HEK293T (cell line): ENCODE data around the gene NDUFV2.
"Not testable (repeated sequence)": the region's sequence is repeated elsewhere in the genome, so short reads cannot be mapped to it uniquely, and the experiment has no call there.

Experiments used
- CTCF ChIA-PET: fragments of 350-600 bp; formaldehyde crosslinking; extraction: SDS; loops from one replicate; lab custom pipeline; 2021; ENCODE audit warnings: antibody characterized with exemption, inconsistent platforms; lab: Yijun Ruan, JAX
- POLR2A ChIA-PET: fragments of 350-600 bp; formaldehyde crosslinking; extraction: SDS; loops from one replicate; lab custom pipeline; 2020; ENCODE audit warnings: antibody characterized with exemption, inconsistent platforms; lab: Yijun Ruan, JAX
- DNase-seq: peaks from one replicate; pipeline ENCODE4 v3.0.0; 2012; ENCODE audit warnings: mixed read lengths; ENCODE audit errors: extremely low spot score
- ARNT ChIP-seq: fragments of 450-650 bp; IDR thresholded peaks from 2 replicates; pipeline ENCODE4 v1.6.1; 2017; ENCODE audit warnings: mild to moderate bottlenecking
- BHLHE40 ChIP-seq: fragments of 450-650 bp; IDR thresholded peaks from 2 replicates; pipeline ENCODE4 v1.6.1; 2016; ENCODE audit warnings: mild to moderate bottlenecking, moderate library complexity, borderline replicate concordance
- CTBP1 ChIP-seq: fragments of 450-650 bp; IDR thresholded peaks from 2 replicates; pipeline ENCODE4 v1.6.1; 2016; ENCODE audit warnings: borderline replicate concordance
- ELF4 ChIP-seq: fragments of 450-650 bp; IDR thresholded peaks from 2 replicates; pipeline ENCODE4 v1.6.1; 2017; ENCODE audit warnings: antibody characterized with exemption
- FOXA1 ChIP-seq: fragments of 450-650 bp; IDR thresholded peaks from 2 replicates; pipeline ENCODE4 v1.6.1; 2016; ENCODE audit warnings: mild to moderate bottlenecking
- FOXK2 ChIP-seq: fragments of 450-650 bp; IDR thresholded peaks from 2 replicates; pipeline ENCODE4 v1.6.1; 2016; ENCODE audit warnings: mild to moderate bottlenecking
- FOXM1 ChIP-seq: fragments of 450-650 bp; IDR thresholded peaks from 2 replicates; pipeline ENCODE4 v1.6.1; 2017; ENCODE audit warnings: mild to moderate bottlenecking, borderline replicate concordance
- HDGF ChIP-seq: fragments of 450-650 bp; IDR thresholded peaks from 2 replicates; pipeline ENCODE4 v1.6.1; 2017; ENCODE audit warnings: antibody characterized with exemption, borderline replicate concordance
- L3MBTL2 ChIP-seq: fragments of 450-650 bp; conservative IDR thresholded peaks from 2 replicates; pipeline ENCODE4 v1.6.1; 2016; ENCODE audit warnings: mild to moderate bottlenecking
- LEF1 ChIP-seq: fragments of 450-650 bp; IDR thresholded peaks from 2 replicates; pipeline ENCODE4 v1.6.1; 2017; ENCODE audit warnings: mild to moderate bottlenecking, borderline replicate concordance
- NFRKB ChIP-seq: fragments of 450-650 bp; IDR thresholded peaks from 2 replicates; pipeline ENCODE4 v1.6.1; 2016; ENCODE audit warnings: mild to moderate bottlenecking, moderate library complexity
- SP1 ChIP-seq: fragments of 450-650 bp; IDR thresholded peaks from 2 replicates; pipeline ENCODE4 v1.6.1; 2017
- SUZ12 ChIP-seq: fragments of 450-650 bp; IDR thresholded peaks from 2 replicates; pipeline ENCODE4 v1.6.1; 2016; ENCODE audit warnings: mild to moderate bottlenecking
- TARDBP ChIP-seq: fragments of 450-650 bp; IDR thresholded peaks from 2 replicates; pipeline ENCODE4 v1.6.1; 2016
- ZNF384 ChIP-seq: fragments of 450-650 bp; IDR thresholded peaks from 2 replicates; pipeline ENCODE4 v1.6.1; 2016
- TF ChIP-seq, protein P1 (sequence below): fragments of 450-650 bp; IDR thresholded peaks from 2 replicates; pipeline ENCODE4 v1.6.1; 2016

Gene NDUFV2

DNA sequence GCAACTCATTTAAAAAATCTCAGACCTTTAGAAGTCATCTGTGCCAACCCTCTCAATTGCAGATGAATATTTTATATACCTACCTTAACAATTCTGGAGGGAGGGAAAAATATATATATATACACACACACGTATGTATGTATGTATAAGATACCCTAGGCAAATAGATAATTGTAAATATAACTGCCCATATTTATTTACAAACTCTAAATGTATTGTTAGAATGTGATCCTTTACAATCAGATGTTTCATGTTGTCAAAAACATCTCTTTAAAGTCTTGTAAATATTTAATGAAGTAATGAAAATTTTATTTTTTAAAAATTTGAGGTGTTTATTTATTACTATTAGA is 45.7 kb downstream of the NDUFV2 start:
- CTCF ChIA-PET, result no interaction called here
- POLR2A ChIA-PET, result no interaction called here
- TF ChIP-seq FOXA1, result no peak
- no peak for TF ChIP-seq SP1
- DNase-seq, result no peak

DNA sequence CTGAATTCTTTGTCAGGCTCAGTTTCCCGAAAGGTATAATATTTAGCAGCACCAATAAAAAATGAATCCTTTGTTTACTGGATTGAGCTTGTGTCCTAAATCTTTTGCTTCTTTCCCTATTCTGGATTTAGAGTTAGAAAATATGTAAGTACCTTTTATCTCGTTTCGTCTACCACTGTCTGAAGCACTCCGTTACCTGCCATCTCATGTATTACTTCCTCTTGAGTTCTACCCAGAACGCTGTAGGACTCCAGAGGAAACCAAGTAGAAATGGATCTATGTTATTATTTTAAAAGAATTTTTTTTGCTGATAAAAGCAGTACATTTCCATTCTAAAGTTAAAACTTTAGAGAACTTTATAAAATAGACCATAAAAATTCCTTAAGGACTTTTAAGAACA is 47.6 kb downstream of the NDUFV2 start:
- POLR2A ChIA-PET, result no interaction called here
- CTCF ChIA-PET, result interaction anchor here (1.1 kb wide), 1 partner anchor 76 kb away, joined by 3 read pairs; no protein-coding TSS in a partner anchor
- TF ChIP-seq NFRKB (no peak), BHLHE40 (no peak), SUZ12 (no peak), FOXK2 (no peak), FOXA1 (no peak), LEF1 (no peak), TARDBP (no peak), L3MBTL2 (no peak), ARNT (no peak), FOXM1 (no peak), HDGF (no peak), CTBP1 (no peak), ELF4 (no peak), SP1 (no peak)
- TF ChIP-seq, protein P1, sequence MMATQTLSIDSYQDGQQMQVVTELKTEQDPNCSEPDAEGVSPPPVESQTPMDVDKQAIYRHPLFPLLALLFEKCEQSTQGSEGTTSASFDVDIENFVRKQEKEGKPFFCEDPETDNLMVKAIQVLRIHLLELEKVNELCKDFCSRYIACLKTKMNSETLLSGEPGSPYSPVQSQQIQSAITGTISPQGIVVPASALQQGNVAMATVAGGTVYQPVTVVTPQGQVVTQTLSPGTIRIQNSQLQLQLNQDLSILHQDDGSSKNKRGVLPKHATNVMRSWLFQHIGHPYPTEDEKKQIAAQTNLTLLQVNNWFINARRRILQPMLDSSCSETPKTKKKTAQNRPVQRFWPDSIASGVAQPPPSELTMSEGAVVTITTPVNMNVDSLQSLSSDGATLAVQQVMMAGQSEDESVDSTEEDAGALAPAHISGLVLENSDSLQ, result no peak
- DNase-seq, result no peak

DNA sequence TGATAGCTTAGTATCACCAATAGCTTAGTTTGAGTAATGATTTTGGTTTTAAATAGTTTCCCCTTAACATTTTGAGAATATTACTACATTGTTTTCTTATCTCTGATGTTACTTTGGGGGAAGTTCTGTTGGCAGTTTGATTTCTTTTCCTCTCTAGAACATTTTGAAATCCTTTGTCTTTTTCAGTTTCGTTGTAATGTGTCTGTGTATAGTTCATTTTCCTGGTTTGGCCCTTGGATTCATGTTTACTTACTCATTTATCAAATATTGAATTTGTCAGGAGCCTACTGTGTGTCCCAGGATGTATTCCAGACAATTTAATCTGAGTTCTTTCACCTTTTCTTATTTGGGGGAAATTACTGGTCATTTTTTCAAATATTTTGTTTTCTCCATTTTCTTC is 50.8 kb downstream of the NDUFV2 start:
- CTCF ChIA-PET, result no interaction called here
- no peak for TF ChIP-seq SUZ12
- TF ChIP-seq, protein P1, result no peak
- TF ChIP-seq TARDBP, result no peak
- TF ChIP-seq NFRKB, result no peak
- no peak for TF ChIP-seq L3MBTL2
- TF ChIP-seq LEF1, result no peak
- no peak for TF ChIP-seq HDGF
- no peak for TF ChIP-seq FOXK2
- no peak for TF ChIP-seq ZNF384
- no peak for TF ChIP-seq FOXA1
- TF ChIP-seq ELF4, result no peak
- no peak for TF ChIP-seq CTBP1
- no peak for TF ChIP-seq ARNT
- no peak for TF ChIP-seq SP1
- no peak for TF ChIP-seq FOXM1
- no peak for TF ChIP-seq BHLHE40
- POLR2A ChIA-PET, result no interaction called here
- no peak for DNase-seq

DNA sequence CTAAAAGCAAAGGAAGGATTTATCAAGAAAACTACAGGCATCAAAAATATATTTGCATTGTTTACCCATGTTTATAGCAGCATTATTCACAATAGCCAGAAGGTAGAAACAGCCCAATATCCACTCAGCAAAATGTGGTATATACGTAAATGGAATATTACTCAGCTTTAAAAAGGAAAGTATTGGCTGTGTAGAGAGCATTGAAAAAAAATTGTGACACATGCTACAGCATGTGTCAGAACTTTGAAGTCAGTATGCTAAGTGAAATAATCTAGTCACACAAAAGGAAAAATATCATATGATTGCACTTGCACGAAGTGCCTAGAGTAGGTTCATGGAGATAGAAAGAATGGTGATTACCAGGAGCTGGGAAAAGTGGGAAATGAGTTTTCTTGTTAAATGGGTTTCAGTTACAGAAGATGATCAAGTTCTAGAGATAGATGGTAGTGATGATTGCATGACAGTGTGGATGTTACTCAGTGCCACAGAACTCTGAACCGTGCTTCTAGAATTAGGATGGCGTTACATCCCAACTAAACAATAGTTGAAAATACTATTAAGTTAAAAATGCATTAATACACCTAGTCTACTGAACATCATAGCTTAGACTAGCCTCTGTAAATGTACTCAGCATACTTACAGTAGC is 54.2 kb downstream of the NDUFV2 start:
- TF ChIP-seq ARNT (no peak), SP1 (no peak), NFRKB (no peak), TARDBP (no peak)
- TF ChIP-seq, protein P1, result no peak
- ChIA-PET CTCF (no interaction called here), POLR2A (no interaction called here)
- DNase-seq, result no peak

DNA sequence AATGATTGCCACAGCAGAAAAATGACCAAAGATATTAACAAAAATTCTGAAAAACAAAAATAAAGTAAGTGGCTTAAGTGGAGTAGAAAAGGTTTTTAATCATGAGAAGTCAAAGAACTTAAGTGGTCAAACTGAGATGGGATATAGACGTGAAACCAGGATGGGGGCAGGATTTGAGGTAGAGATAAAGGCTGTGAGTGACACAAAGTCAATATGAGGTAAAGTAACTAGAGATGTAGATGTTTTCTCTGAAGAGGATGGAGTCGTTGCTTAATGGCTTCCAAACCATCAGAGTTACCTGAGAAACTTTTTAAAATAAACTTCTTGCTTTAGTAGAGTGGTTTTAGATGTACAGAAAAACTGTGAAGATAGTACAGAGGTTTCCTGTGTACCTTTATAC is 55.3 kb downstream of the NDUFV2 start:
- no peak for TF ChIP-seq ELF4
- no peak for TF ChIP-seq FOXA1
- no peak for TF ChIP-seq FOXK2
- no peak for TF ChIP-seq SUZ12
- no peak for TF ChIP-seq L3MBTL2
- no peak for TF ChIP-seq CTBP1
- TF ChIP-seq, protein P1, result no peak
- TF ChIP-seq SP1, result no peak
- TF ChIP-seq ARNT, result no peak
- TF ChIP-seq NFRKB, result no peak
- ChIA-PET CTCF (no interaction called here), POLR2A (no interaction called here)
- DNase-seq, result no peak

DNA sequence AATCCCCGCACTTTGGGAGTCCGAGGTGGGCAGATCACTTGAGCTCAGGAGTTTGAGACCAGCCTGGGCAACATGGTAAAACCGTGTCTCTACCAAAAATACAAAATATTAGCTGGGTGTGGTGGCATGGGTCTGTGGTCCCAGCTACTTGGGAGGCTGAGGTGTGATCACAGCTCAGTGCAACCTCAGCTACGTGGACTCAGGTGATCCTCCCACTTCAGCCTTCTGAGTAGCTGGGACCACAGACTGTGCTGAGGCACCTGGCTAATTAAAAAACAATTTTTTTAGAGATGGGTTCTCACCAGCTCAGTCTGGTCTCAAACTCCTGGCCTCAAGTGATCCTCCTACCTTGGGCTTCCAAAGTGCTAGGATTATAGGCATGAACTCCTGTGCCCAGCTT is 57.5 kb downstream of the NDUFV2 start:
- CTCF ChIA-PET, result no interaction called here

DNA sequence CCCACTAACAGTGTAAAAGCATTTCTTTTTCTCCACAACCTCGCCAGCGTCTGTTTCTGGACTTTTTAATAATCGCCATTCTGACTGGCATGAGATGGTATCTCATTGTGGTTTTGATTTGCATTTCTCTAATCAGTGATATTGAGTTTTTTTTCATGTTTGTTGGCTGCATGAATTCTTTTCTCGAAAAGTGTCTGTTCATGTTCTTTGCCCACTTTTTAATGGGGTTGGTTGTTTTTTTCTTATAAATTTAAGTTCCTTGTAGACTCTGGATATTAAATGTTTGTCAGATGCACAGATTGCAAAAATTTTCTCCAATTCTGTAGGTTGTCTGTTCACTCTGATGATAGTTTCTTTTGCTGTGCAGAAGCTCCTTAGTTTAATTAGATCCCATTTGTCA is 60.2 kb downstream of the NDUFV2 start:
- POLR2A ChIA-PET, DNase-seq, CTCF ChIA-PET: not testable (repeated sequence)

More for the DNA sequence above, 57.5 kb downstream of the NDUFV2 start:
- no peak for DNase-seq
- POLR2A ChIA-PET, result no interaction called here
- TF ChIP-seq SUZ12, result no peak
- no peak for TF ChIP-seq TARDBP
- no peak for TF ChIP-seq NFRKB
- TF ChIP-seq FOXA1, result no peak
- no peak for TF ChIP-seq SP1
- TF ChIP-seq BHLHE40, result no peak
- no peak for TF ChIP-seq ELF4
- no peak for TF ChIP-seq LEF1
- TF ChIP-seq FOXM1, result no peak
- no peak for TF ChIP-seq L3MBTL2
- TF ChIP-seq ARNT, result no peak
- TF ChIP-seq CTBP1, result no peak
- no peak for TF ChIP-seq FOXK2
- TF ChIP-seq ZNF384, result no peak

DNA sequence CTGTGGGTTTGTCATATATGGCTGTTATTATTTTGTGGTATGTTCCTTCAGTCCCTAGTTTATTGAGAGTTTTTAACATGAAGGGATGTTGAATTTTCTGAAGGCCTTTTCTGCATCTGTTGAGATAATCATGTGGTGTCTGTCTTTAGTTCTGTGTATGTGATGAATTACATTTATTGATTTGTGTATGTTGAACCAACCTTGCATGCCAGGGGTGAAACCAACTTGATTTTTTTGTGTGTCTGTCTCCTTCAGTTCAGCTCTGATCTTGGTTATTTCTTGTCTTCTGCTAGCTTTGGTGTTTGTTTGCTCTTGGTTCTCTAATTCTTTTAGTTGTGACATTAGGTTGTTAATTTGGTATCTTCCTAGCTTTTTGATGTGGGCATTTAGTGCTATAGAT is 61.6 kb downstream of the NDUFV2 start:
- DNase-seq, POLR2A ChIA-PET, CTCF ChIA-PET: not testable (repeated sequence)

DNA sequence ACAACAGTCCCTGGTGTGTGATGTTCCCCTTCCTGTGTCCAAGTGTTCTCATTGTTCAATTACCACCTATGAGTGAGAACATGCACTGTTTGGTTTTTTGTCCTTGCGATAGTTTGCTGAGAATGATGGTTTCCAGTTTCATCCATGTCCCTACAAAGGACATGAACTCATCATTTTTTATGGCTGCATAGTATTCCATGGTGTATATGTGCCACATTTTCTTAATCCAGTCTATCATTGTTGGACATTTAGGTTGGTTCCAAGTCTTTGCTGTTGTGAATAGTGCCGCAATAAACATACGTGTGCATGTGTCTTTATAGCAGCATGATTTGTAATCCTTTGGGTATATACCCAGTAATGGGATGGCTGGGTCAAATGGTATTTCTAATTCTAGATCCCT is 63.4 kb downstream of the NDUFV2 start:
- DNase-seq, POLR2A ChIA-PET, CTCF ChIA-PET: not testable (repeated sequence)

DNA sequence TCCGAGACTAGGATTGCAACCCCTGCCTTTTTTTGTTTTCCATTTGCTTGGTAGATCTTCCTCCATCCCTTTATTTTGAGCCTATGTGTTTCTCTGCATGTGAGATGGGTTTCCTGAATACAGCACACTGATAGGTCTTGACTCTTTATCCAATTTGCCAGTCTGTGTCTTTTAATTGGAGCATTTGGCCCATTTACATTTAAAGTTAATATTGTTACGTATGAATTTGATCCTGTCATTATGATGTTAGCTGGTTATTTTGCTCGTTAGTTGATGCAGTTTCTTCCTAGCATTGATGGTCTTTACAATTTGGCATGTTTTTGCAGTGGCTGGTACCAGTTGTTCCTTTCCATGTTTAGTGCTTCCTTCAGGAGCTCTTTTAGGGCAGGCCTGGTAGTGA is 67.0 kb downstream of the NDUFV2 start:
- POLR2A ChIA-PET, CTCF ChIA-PET, DNase-seq: not testable (repeated sequence)

DNA sequence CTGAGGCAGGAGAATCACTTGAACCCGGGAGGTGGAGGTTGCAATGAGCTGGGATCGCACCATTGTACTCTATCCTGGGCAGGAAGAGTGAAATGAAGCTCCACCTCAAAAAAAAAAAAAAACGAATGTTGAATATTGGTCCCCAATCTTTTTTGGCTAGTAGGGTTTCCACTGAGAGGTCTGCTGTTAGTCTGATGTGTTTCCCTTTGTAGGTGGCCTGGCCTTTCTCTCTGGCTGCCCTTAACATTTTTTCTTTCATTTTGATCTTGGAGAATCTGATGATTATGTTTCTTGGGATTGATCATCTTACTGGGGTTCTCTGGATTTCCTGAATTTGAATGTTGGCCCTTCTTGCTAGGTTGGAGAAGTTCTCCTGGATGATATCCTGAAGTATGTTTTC is 69.4 kb downstream of the NDUFV2 start:
- POLR2A ChIA-PET, CTCF ChIA-PET, DNase-seq: not testable (repeated sequence)
